HG03045 (cell line): ENCODE results near the gene TNFRSF1B.

Source experiments
- ATAC-seq: cut with Tn5 transposase; IDR thresholded peaks from one replicate; pipeline ENCODE4 v1.9.1; 2021; ENCODE audit warnings: mild to moderate bottlenecking, moderate library complexity; ENCODE audit not compliant: unreplicated experiment

Gene TNFRSF1B

DNA sequence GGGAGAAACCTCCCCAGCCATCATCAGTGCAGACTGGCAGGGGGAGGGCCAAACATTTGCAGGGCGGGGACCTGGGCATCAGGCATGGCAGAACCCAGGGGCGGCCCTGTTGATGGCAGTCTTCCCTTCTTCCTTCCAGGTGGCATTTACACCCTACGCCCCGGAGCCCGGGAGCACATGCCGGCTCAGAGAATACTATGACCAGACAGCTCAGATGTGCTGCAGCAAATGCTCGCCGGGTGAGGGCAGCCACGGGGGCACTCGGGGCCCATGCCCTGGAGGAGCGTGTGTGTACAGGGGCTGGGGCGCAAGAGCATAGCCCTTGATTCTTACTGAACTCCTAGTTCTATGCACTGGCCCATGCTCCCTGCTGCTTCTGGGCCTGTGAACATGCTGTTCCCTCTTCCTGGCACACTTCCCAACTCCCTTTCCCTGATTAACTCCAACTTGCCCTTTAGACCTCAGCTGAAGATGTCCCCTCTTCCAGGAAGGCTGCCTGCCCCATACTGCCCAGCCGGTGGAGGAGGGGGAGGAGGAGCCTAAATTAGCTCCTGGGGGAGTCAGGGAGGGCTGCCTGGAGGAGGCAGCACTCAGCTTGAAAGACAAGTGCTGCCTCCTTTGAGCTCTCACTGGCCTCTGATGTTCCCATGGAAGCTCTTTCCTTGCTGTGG is 22.0 kb downstream of the TNFRSF1B start:
- ATAC-seq, result no peak

- ATAC-seq, result no peak
These were observed 22.5 kb downstream of the TNFRSF1B start for GRCh38 chr1:12189328-12189682.

- ATAC-seq, result no peak
These were observed 24.6 kb downstream of the TNFRSF1B start for GRCh38 chr1:12191242-12192032.

GRCh38 chr1:12194666-12195216 is 27.9 kb downstream of the TNFRSF1B start:
- no peak for ATAC-seq

DNA sequence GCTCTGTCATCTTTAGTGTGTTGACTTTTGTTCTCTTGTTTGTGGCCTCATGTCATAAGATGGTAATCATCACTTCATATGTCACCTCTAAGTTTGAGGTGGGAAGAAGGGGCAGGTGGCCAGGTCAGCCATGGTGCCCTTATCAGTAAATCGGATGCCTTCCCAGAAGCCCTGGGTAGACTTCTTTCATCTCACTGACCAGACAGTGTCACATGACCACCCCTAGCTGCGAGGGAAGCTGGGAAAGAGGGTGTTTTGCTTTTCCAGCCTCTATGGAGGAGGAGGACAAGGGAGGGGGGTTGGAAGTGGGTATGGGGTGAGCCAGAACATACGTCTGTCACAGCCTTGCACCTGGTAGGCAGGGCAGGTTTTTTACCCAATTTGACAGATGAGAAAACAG is 28.6 kb downstream of the TNFRSF1B start:
- no peak for ATAC-seq

GRCh38 chr1:12196641-12197482 is 30.1 kb downstream of the TNFRSF1B start:
- no peak for ATAC-seq

- ATAC-seq, result no peak
These were observed 30.7 kb downstream of the TNFRSF1B start for GRCh38 chr1:12197483-12197880.

DNA sequence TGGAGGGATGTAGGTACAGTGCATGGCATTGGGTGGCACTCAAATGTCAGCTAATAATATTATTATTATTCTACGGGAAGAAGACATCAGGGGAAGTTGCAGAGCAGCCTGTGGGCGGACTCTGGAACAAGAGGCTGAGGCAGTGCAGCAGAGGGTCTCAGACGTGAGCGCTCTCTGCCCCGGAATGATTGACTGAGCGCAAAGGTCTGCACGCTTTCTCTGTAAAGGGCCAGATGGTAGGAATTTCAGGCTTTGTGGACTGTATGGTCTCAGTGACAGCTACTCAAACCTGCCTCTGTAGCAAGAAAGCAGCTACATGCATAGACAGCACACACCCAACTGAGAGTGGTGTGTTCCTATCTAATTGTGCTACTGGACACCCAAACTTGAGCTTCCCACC is 33.4 kb downstream of the TNFRSF1B start:
- no peak for ATAC-seq

- ATAC-seq, result no peak
These were observed 34.8 kb downstream of the TNFRSF1B start for GRCh38 chr1:12201352-12202189.

GRCh38 chr1:12202190-12202497 is 35.4 kb downstream of the TNFRSF1B start:
- no peak for ATAC-seq

DNA sequence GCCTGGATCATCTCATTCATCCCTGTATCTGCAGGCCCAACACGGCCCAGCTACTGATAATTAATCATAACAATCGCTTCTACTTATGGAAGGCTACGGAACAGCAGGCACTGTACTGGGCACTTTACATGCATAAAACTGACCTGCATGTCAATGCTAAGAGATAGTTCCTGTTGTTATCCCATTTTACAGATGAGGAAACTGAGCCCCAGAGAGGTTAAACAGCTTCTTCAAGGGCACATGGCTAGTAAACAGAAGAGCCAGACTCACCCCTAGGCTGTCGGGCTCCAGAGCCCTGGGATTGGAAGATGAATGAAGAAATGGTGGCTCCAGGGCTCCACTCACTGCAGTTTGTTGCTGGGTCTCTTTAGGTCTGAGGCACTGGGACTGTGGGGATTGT is 35.8 kb downstream of the TNFRSF1B start:
- no peak for ATAC-seq

DNA sequence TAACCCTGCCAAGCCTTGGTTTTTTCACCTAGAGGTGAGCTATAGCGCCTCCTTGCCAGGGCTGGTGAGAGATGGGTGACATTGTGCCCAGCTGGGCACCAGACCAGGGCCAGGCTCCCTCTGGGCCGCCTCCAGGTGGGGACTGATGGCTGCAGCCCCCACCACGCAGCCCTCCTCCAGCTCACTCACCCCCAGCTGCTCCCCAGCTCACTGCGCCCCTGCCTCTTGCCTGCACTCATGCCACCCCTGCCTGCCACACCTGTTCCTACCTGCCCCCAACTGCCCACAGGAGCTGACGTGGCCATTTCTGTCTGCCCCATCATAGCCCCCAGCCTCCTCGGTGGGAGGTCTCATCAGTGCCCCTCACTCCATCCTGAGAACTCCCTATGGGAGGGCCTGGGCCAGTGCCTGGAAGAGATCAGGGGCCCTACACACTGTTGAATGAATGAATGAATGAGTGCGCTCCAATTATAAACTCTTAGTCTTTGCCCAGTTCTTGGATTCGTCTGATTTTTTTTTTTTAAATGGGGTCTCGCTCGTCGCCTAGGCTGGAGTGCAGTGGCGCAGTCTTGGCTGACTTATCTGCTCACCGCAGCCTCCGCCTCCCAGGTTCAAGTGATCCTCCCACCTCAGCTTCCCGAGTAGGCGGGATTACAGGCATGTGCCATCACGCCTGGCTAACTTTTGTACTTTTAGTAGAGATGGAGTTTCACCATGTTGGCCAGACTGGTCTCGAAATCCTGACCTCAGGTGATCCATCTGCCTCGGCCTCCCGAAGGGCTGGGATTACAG is 36.6 kb downstream of the TNFRSF1B start:
- ATAC-seq, result no peak

DNA sequence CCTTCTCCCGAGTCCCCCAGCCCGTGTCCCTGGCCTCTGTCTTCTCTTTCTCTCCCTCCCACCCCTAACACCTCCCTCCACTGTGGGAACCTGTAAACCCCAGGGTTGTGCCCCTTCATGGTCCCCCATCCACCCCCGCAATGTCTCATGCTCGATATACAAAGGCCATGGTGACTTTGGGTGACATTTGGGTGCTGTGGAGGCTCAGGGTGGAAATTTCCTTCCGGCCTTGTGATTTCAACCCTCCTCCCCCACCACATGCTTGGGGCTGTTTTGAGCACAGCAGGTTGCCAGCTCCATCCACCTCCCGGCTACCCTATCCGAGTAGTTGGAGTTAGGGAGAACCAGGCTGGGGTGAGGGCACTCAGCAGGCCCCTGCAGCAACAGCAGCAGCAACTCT is 37.3 kb downstream of the TNFRSF1B start:
- ATAC-seq, result no peak

- ATAC-seq, result no peak
These were observed 38.2 kb downstream of the TNFRSF1B start for GRCh38 chr1:12204754-12205658.

- no peak for ATAC-seq
These were observed 39.4 kb downstream of the TNFRSF1B start for GRCh38 chr1:12206238-12206637.

- ATAC-seq, result no peak
These were observed 40.1 kb downstream of the TNFRSF1B start for GRCh38 chr1:12206792-12207424.

- no peak for ATAC-seq
These were observed 41.5 kb downstream of the TNFRSF1B start for GRCh38 chr1:12208271-12208670.

- peak; percentile 55 for ATAC-seq
These were observed 42.1 kb downstream of the TNFRSF1B start for GRCh38 chr1:12208764-12209494.
